Stimulated activated memory B cell treated with anti-CD40 and anti-IgM and Interleukin-4, amounts not matched to agents 10 μg/mL and 1 μg/mL and 100 μg/mL, for 72 hours (primary cell): ENCODE data around the gene EBF3.

Experiments used
- ATAC-seq: fragments of 150-1000 bp; cut with Tn5 transposase; 2 replicates; pipeline ENCODE4 v1.10.0; 2021
- H3K27ac Mint-ChIP-seq: one replicate; pipeline ENCODE4 v1.8.0; 2022; ENCODE audit warnings: mild to moderate bottlenecking, mixed read lengths
- H3K27me3 Mint-ChIP-seq: one replicate; pipeline ENCODE4 v1.8.0; 2022; ENCODE audit warnings: mixed read lengths
- H3K36me3 Mint-ChIP-seq: one replicate; pipeline ENCODE4 v1.8.0; 2022; ENCODE audit warnings: mixed read lengths
- H3K4me1 Mint-ChIP-seq: one replicate; pipeline ENCODE4 v1.8.0; 2022; ENCODE audit warnings: mixed read lengths
- H3K4me3 Mint-ChIP-seq: one replicate; pipeline ENCODE4 v1.8.0; 2022; ENCODE audit warnings: mild to moderate bottlenecking, moderate library complexity, mixed read lengths
- H3K9me3 Mint-ChIP-seq: one replicate; pipeline ENCODE4 v1.8.0; 2022; ENCODE audit warnings: mixed read lengths

Gene EBF3

DNA sequence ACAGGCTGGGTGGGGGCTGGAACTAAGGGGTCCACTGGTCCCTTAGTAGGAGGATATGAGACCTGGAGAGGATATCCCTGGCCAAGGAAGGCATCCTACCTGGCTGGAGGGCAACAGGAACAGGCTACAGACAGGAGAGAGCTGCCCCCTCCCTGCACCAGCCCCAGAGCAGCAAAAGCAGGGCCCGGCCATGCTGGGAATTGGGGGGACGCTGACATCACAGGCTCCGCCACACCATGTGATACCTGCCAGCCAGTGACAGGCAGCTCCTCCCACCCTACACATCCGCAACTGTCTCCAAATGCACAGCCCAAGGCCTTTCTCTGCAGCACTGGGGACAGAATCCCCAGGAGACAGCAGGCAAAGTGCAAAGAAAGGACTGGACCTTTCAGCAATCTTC is 100.0 kb downstream of the EBF3 start:
- Mint-ChIP-seq H3K4me3 (no peak overlapping the region), H3K9me3 (no peaks in the 10 kb centered on the region), H3K4me1 (no peaks in the 10 kb centered on the region), H3K36me3 (no peaks in the 10 kb centered on the region), H3K27me3 (no peaks in the 10 kb centered on the region), H3K27ac (no peak overlapping the region)
- no peak for ATAC-seq

DNA sequence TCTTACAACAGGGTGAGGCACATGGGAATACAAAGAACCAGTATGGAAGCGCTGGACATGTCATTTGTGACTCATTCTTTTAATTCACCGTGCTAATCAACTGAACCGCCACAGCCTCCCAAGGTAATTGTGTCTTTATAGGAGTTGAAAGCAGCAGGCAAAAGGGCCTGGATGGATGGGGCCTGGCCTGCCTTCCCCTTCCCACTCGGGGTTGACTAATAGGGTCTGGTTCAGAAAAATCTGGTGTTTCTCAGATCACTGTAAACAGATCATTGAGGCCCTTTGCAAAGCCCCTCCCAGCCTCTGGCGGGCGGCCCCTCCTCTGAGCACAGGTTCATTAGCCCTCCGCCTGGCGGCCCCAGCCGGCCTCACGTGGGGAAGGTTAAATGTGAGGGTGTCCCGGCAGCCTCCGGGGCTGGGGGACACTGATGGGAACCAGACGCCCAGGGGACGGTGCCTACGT is 100.8 kb downstream of the EBF3 start:
- Mint-ChIP-seq H3K4me1 (no peaks in the 10 kb centered on the region), H3K4me3 (no peak overlapping the region), H3K27ac (no peak overlapping the region), H3K27me3 (no peaks in the 10 kb centered on the region), H3K36me3 (no peaks in the 10 kb centered on the region), H3K9me3 (no peaks in the 10 kb centered on the region)
- no peak for ATAC-seq

DNA sequence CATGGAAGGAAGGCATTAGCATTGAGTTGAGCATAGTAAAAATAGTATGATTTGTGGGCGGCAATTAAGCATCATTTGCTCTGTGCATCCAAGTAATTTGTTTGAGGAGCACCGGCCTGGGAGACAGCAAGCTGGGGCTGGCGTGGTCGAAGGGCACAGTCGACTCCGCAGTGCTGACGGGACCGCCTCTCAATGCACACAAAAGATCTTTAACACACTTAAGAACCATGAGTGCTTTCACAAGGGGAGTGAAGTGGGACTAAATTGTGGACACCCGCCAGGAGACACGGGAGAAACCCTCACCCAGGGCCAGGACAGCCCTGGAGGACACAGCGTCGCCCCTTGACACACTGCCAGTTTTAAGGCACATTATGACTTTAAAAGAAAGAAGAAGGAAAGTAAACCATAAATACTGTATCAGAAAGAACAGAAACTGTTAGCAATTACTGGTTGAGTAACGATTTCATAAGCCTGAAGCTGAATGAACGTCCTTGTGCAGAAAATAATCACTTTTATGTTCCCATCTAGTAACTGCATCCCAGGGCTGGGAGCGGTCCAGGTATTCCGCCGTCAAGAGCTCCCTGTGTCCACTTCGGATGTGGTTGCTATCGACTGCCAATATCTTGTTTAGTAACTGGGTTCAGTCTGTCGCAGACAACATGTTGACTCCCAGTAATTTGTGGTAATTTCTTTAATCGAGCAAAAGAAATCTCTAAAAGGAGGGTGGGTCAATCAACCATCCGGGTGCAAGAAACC is 102.1 kb downstream of the EBF3 start:
- H3K36me3 Mint-ChIP-seq = no peaks in the 10 kb centered on the region
- H3K4me3 Mint-ChIP-seq = no peak overlapping the region
- H3K27ac Mint-ChIP-seq = no peak overlapping the region
- ATAC-seq = no peak
- no peaks in the 10 kb centered on the region for H3K9me3 Mint-ChIP-seq
- no peaks in the 10 kb centered on the region for H3K4me1 Mint-ChIP-seq
- no peaks in the 10 kb centered on the region for H3K27me3 Mint-ChIP-seq

DNA sequence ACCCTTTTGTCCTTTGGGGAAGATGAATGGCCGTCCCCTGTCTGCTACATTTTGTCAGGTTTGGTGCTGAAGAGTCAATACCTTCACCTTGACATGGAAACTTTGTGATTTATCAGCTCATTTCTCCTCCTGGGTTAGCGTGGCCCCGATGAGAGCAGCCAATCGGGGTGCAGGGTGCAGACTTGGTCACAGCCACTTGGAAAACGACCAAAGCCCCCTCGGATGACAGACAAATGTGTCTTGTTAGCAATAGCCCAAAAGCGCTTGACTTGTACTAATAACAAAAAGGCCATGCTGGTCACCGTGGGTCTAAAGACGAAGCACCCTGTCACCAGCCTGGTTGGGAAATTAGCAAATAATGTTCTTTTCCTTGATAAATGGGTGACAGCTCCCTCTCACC is 103.7 kb downstream of the EBF3 start:
- no peak for ATAC-seq
- Mint-ChIP-seq H3K27me3 (no peaks in the 10 kb centered on the region), H3K4me1 (no peaks in the 10 kb centered on the region), H3K9me3 (no peaks in the 10 kb centered on the region), H3K4me3 (no peak overlapping the region), H3K36me3 (no peaks in the 10 kb centered on the region), H3K27ac (no peak overlapping the region)

- Mint-ChIP-seq H3K27ac (no peak overlapping the region), H3K4me3 (no peak overlapping the region), H3K27me3 (no peaks in the 10 kb centered on the region), H3K9me3 (no peaks in the 10 kb centered on the region), H3K4me1 (no peaks in the 10 kb centered on the region), H3K36me3 (no peaks in the 10 kb centered on the region)
- no peak for ATAC-seq
Observed at GRCh38 chr10:129859536-129859935, 104.5 kb downstream of the EBF3 start.

DNA sequence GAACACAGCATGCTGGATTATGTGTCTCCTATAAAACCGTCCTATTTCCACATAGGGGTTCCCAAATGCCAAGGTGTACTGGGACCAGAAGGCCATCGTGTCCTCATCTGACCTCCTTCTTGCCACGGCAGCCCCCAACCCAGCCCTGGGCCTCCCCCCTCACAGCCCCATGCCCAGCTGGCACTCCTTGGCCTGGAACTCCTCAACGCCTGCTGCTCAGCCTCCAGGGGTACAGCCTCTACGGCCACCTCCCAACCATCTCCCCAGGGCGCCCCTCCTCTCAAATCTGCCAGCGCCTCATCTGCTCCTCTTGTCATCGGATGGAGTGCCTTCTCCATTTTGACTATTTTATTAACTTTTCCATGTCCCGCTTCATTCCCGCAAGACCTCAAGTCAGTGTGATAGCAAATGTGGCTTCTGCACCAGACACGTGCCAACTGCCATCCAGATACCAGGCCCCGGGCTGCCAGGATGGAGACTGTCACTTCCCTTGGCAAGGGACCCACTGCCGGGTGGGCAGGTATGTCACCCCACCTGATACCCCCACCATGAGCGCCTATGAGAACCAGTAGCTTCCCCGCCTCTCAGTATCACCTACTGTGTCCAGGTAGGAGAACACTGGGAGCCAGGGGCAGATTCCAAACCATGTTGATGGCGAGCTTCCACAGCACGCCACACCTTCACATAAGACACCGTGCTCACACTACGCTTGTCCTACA is 106.7 kb downstream of the EBF3 start:
- no peaks in the 10 kb centered on the region for H3K9me3 Mint-ChIP-seq
- H3K4me3 Mint-ChIP-seq = no peak overlapping the region
- H3K27me3 Mint-ChIP-seq = no peaks in the 10 kb centered on the region
- H3K4me1 Mint-ChIP-seq = no peaks in the 10 kb centered on the region
- ATAC-seq = no peak
- H3K36me3 Mint-ChIP-seq = no peaks in the 10 kb centered on the region
- H3K27ac Mint-ChIP-seq = no peak overlapping the region

- H3K4me1 Mint-ChIP-seq = no peaks in the 10 kb centered on the region
- H3K27ac Mint-ChIP-seq = no peak overlapping the region
- no peaks in the 10 kb centered on the region for H3K9me3 Mint-ChIP-seq
- H3K27me3 Mint-ChIP-seq = no peaks in the 10 kb centered on the region
- ATAC-seq = no peak
- no peaks in the 10 kb centered on the region for H3K36me3 Mint-ChIP-seq
- H3K4me3 Mint-ChIP-seq = no peak overlapping the region
Observed at GRCh38 chr10:129855836-129856563, 108.1 kb downstream of the EBF3 start.

GRCh38 chr10:129854796-129855705 is 109.0 kb downstream of the EBF3 start:
- H3K27ac Mint-ChIP-seq = no peak overlapping the region
- no peak for ATAC-seq
- no peaks in the 10 kb centered on the region for H3K4me1 Mint-ChIP-seq
- H3K36me3 Mint-ChIP-seq = no peaks in the 10 kb centered on the region
- no peak overlapping the region for H3K4me3 Mint-ChIP-seq
- H3K27me3 Mint-ChIP-seq = no peaks in the 10 kb centered on the region
- no peaks in the 10 kb centered on the region for H3K9me3 Mint-ChIP-seq

DNA sequence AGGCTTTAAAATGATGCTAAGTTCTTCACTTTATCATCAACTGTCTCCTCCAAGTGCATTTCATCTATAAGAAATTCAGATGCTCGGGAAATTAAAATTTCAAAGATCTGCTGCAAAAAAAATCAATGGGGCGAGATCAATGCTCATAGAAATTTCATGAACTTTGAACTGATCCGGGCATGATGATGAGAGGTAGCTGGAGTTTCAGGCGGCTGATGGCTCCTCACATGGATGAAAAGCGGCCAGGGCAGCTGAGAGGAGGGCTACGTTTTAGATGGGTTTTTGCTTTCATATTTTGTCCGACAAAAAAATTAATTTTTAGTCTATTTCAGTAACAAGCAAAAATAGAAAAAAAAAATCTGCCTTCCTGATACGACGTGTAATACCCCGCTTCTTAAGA is 109.9 kb downstream of the EBF3 start:
- ATAC-seq = no peak
- no peaks in the 10 kb centered on the region for H3K27me3 Mint-ChIP-seq
- no peak overlapping the region for H3K4me3 Mint-ChIP-seq
- H3K36me3 Mint-ChIP-seq = no peaks in the 10 kb centered on the region
- no peaks in the 10 kb centered on the region for H3K4me1 Mint-ChIP-seq
- no peak overlapping the region for H3K27ac Mint-ChIP-seq
- no peaks in the 10 kb centered on the region for H3K9me3 Mint-ChIP-seq

DNA sequence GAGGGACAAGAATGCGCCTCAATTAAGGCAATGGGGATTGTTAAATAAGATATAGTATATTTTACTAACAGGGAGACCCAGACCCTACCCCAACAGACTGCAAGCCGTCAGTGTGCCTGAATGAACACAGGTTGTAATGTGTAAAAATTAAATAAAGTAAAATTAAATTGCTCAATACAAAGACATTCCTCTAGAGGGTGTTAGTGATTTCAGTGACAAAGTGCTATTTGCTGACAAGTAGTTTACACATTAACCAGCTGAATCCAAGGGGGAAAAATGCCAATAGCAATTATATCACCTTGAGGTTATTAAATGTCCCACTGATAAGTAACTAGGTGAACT is 110.5 kb downstream of the EBF3 start:
- no peaks in the 10 kb centered on the region for H3K4me1 Mint-ChIP-seq
- H3K27me3 Mint-ChIP-seq = no peaks in the 10 kb centered on the region
- H3K27ac Mint-ChIP-seq = no peak overlapping the region
- H3K36me3 Mint-ChIP-seq = no peaks in the 10 kb centered on the region
- H3K4me3 Mint-ChIP-seq = no peak overlapping the region
- no peaks in the 10 kb centered on the region for H3K9me3 Mint-ChIP-seq
- ATAC-seq = no peak

GRCh38 chr10:129852829-129853561 is 111.1 kb downstream of the EBF3 start:
- H3K4me3 Mint-ChIP-seq = no peak overlapping the region
- H3K27me3 Mint-ChIP-seq = no peaks in the 10 kb centered on the region
- no peaks in the 10 kb centered on the region for H3K4me1 Mint-ChIP-seq
- H3K9me3 Mint-ChIP-seq = no peaks in the 10 kb centered on the region
- no peak overlapping the region for H3K27ac Mint-ChIP-seq
- no peaks in the 10 kb centered on the region for H3K36me3 Mint-ChIP-seq
- no peak for ATAC-seq

GRCh38 chr10:129851941-129852640 is 112.0 kb downstream of the EBF3 start:
- Mint-ChIP-seq H3K27me3 (no peaks in the 10 kb centered on the region), H3K36me3 (no peaks in the 10 kb centered on the region)

GRCh38 chr10:129850790-129851189 is 113.3 kb downstream of the EBF3 start:
- Mint-ChIP-seq H3K27me3 (no peaks in the 10 kb centered on the region), H3K4me1 (no peaks in the 10 kb centered on the region), H3K36me3 (no peaks in the 10 kb centered on the region), H3K27ac (no peak overlapping the region), H3K4me3 (no peak overlapping the region), H3K9me3 (no peaks in the 10 kb centered on the region)
- ATAC-seq = no peak

More at GRCh38 chr10:129851941-129852640, 112.0 kb downstream of the EBF3 start:
- Mint-ChIP-seq H3K4me3 (no peak overlapping the region), H3K4me1 (no peaks in the 10 kb centered on the region), H3K9me3 (no peaks in the 10 kb centered on the region), H3K27ac (no peak overlapping the region)
- ATAC-seq = no peak

- Mint-ChIP-seq H3K9me3 (no peaks in the 10 kb centered on the region), H3K36me3 (no peaks in the 10 kb centered on the region), H3K27ac (no peak overlapping the region), H3K4me3 (no peak overlapping the region), H3K4me1 (no peaks in the 10 kb centered on the region), H3K27me3 (no peaks in the 10 kb centered on the region)
- ATAC-seq = no peak
Observed at GRCh38 chr10:129850316-129850715, 113.8 kb downstream of the EBF3 start.
